DOHH2 (cell line): Measurements from ENCODE around the gene CCDC40.

ENCODE experiments used
- EZH2phosphoT487 ChIP-seq: fragments of 200-600 bp; sonication (generic); IDR thresholded peaks from 2 replicates; pipeline ENCODE4 v1.6.1; 2017; ENCODE audit warnings: borderline replicate concordance, mild to moderate bottlenecking, antibody characterized with exemption, low read length, moderate library complexity, mixed read lengths
- TF ChIP-seq, protein P1 (sequence below): fragments of 200-600 bp; sonication (generic); IDR thresholded peaks from one replicate; pipeline ENCODE4 v1.5.1; 2014; ENCODE audit warnings: antibody characterized with exemption, mild to moderate bottlenecking, low read depth, low read length; ENCODE audit not compliant: poor library complexity, severe bottlenecking

DNA sequence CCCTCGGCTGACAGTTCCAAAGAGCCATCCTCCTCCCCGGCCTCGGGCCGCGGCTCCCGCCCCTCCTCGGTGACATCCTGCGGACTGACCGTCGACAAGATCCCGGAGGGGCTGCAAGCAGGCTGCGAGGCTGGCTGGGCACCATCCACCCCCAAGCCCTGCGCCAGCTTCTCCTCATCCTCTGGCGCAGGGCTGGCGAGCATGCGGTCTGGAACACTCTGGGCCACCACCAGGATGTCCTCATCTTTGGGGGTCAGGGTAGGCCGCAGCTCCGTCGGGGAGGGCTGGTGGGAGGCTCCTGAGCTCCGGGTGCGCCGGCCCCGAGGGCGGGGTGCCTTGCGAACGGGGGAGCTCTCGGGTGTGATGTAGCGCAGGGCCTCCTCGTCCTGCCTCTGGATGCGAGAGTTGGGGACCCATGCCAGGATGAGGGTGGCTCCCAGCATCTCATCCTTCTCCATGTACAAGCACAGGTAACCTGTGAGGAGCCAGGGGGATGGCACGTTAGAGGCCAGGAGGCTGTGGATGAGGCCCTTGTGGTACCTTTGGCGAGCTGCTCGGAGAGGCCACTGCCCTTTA, 26.1 kb upstream of the CCDC40 start:
- TF ChIP-seq, protein P1, sequence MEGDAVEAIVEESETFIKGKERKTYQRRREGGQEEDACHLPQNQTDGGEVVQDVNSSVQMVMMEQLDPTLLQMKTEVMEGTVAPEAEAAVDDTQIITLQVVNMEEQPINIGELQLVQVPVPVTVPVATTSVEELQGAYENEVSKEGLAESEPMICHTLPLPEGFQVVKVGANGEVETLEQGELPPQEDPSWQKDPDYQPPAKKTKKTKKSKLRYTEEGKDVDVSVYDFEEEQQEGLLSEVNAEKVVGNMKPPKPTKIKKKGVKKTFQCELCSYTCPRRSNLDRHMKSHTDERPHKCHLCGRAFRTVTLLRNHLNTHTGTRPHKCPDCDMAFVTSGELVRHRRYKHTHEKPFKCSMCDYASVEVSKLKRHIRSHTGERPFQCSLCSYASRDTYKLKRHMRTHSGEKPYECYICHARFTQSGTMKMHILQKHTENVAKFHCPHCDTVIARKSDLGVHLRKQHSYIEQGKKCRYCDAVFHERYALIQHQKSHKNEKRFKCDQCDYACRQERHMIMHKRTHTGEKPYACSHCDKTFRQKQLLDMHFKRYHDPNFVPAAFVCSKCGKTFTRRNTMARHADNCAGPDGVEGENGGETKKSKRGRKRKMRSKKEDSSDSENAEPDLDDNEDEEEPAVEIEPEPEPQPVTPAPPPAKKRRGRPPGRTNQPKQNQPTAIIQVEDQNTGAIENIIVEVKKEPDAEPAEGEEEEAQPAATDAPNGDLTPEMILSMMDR = no peak
- TF ChIP-seq EZH2phosphoT487 = no peak
